Gastrocnemius medialis (tissue), 4 donors: ENCODE measurements around the gene CRLF3.

Source experiments
- CTCF ChIP-seq, 5 experiments: fragments of 450-650 bp in 3 of 5; fragments of 200-600 bp in 2 of 5; sonication (generic) in 2 of 5; IDR thresholded peaks in 4 of 5; conservative IDR thresholded peaks in 1 of 5; 1 replicate in 4 of 5; 2 replicates in 1 of 5; pipeline ENCODE4 v1.5.1; 2016 to 2019; ENCODE audit warnings: antibody characterized with exemption in 5 of 5, mild to moderate bottlenecking in 3 of 5, moderate library complexity in 3 of 5
- POLR2A ChIP-seq, 2 donors: fragments of 450-650 bp; IDR thresholded peaks; one replicate each; pipeline ENCODE4 v1.6.1; 2017; ENCODE audit warnings: antibody characterized with exemption in 2 of 2, mild to moderate bottlenecking in 2 of 2, moderate library complexity in 2 of 2

- no peak for TF ChIP-seq CTCF (IDR thresholded peaks at IDR 0.05 in 4 of 5, conservative IDR thresholded peaks at IDR 0.05 in 1 of 5)
- no peak for TF ChIP-seq POLR2A (IDR thresholded peaks at IDR 0.05)
These were observed 44.5 kb upstream of the CRLF3 start for GRCh38 chr17:30869005-30869404.
